Measurements from ENCODE around the gene JAML. TPM values are rescaled to one million over a fixed set of nuclear protein-coding genes. Genes with fewer than 3 reads are reported as not detected.

JAML gene
- total RNA-seq, 1 experiment from 2014 or later: 0.30 TPM

- no peak overlapping the region for H3K4me2 ChIP-seq (ENCODE audit: low read length)
- peaks cover 16% of the 10 kb centered on the region; the same call in 1 of the 2 replicates for H3K27me3 ChIP-seq (ENCODE audit: insufficient read depth, low read length)
- H3K9me2 ChIP-seq (ENCODE audit: insufficient read depth): no peaks in the 10 kb centered on the region
- no peaks in the 10 kb centered on the region for H3K4me1 ChIP-seq (ENCODE audit: control insufficient read depth in 1 of 2, insufficient read depth in 2 of 2, low read length in 2 of 2)
- no peaks in the 10 kb centered on the region for H3K9me3 ChIP-seq (ENCODE audit: control insufficient read depth in 1 of 2, insufficient read depth in 1 of 2, low read depth in 1 of 2, low read length in 2 of 2)
- intact Hi-C loops (cut with micrococcal nuclease): no loop called here
- CTCF ChIA-PET: interaction anchor here (2.5 kb wide), 1 partner anchor 15 kb away, joined by 10 read pairs; no protein-coding TSS in a partner anchor
- POLR2A ChIA-PET: no interaction called here
- no peak overlapping the region for H3K9ac ChIP-seq (ENCODE audit: low read length)
- no peaks in the 10 kb centered on the region for H4K20me1 ChIP-seq (ENCODE audit: insufficient read depth)
- no peak overlapping the region for H3K4me3 ChIP-seq (replicated peaks in 1 of 2; ENCODE audit: low read depth in 1 of 2, low read length in 2 of 2)
- no peak for TF ChIP-seq CBX3 (IDR thresholded peaks at IDR 0.05; ENCODE audit: low read depth)
- no peak overlapping the region for H2AFZ ChIP-seq (ENCODE audit: low read depth, low read length, poor library complexity, severe bottlenecking)
- no peaks in the 10 kb centered on the region for H3K36me3 ChIP-seq (ENCODE audit: control insufficient read depth in 1 of 2, insufficient read depth in 2 of 2, low read length in 2 of 2)
- no peak for DNase-seq (ENCODE audit: low read depth, low spot score)
- no TSS peak for BruUV-seq (replicated peaks)
- RAD21 ChIA-PET (ENCODE audit: low non-redundant PET in 1 of 2, low total read pairs in 2 of 2, uncharacterized antibody in 2 of 2, unreplicated experiment in 2 of 2): no interaction called here
- no peaks in the 10 kb centered on the region for H3K79me2 ChIP-seq (ENCODE audit: insufficient read depth, low read length)
- ATAC-seq: no peak
- no peak overlapping the region for H3K27ac ChIP-seq (ENCODE audit: low read depth, low read length)
Observed at GRCh38 chr11:118213201-118213600, 11.6 kb downstream of the JAML start.

- H3K9ac ChIP-seq (ENCODE audit: low read length): no peak overlapping the region
- ChIA-PET RAD21 (ENCODE audit: low non-redundant PET in 1 of 2, low total read pairs in 2 of 2, uncharacterized antibody in 2 of 2, unreplicated experiment in 2 of 2) (no interaction called here), CTCF (interaction anchor here (2.5 kb wide), 1 partner anchor 14 kb away, joined by 10 read pairs; no protein-coding TSS in a partner anchor), POLR2A (no interaction called here)
- ATAC-seq: no peak
- no peaks in the 10 kb centered on the region for H3K4me1 ChIP-seq (ENCODE audit: control insufficient read depth in 1 of 2, insufficient read depth in 2 of 2, low read length in 2 of 2)
- no peak for TF ChIP-seq REST (IDR thresholded peaks at IDR 0.05; ENCODE audit: low read depth)
- no peak for TF ChIP-seq SP1 (IDR thresholded peaks at IDR 0.05; ENCODE audit: low read depth)
- no peak for TF ChIP-seq ATF3 (IDR thresholded peaks at IDR 0.05)
- TF ChIP-seq CEBPB (IDR thresholded peaks at IDR 0.05; ENCODE audit: low read depth): no peak
- TF ChIP-seq TCF7L2 (IDR thresholded peaks at IDR 0.05; ENCODE audit: borderline replicate concordance, extremely low read depth, insufficient read depth, insufficient read length): no peak
- TF ChIP-seq EZH2phosphoT487 (IDR thresholded peaks at IDR 0.05; ENCODE audit: borderline replicate concordance): no peak
- TF ChIP-seq JUND (IDR thresholded peaks at IDR 0.05): no peak
- TF ChIP-seq EZH2 (IDR thresholded peaks at IDR 0.05): no peak
- TF ChIP-seq ZFX (IDR thresholded peaks at IDR 0.05): no peak
- TF ChIP-seq FOSL1 (IDR thresholded peaks at IDR 0.05; ENCODE audit: low read depth): no peak
- no peak for TF ChIP-seq RAD21 (IDR thresholded peaks at IDR 0.05; ENCODE audit: low read depth)
- H4K20me1 ChIP-seq (ENCODE audit: insufficient read depth): no peaks in the 10 kb centered on the region
- H3K27ac ChIP-seq (ENCODE audit: low read depth, low read length): no peak overlapping the region
- no peaks in the 10 kb centered on the region for H3K79me2 ChIP-seq (ENCODE audit: insufficient read depth, low read length)
- H3K9me2 ChIP-seq (ENCODE audit: insufficient read depth): no peaks in the 10 kb centered on the region
- intact Hi-C loops (cut with micrococcal nuclease): no loop called here
- no peak for DNase-seq (ENCODE audit: low read depth, low spot score)
- no TSS peak for BruUV-seq (replicated peaks)
- peaks cover 16% of the 10 kb centered on the region; the same call in 1 of the 2 replicates for H3K27me3 ChIP-seq (ENCODE audit: insufficient read depth, low read length)
- H2AFZ ChIP-seq (ENCODE audit: low read depth, low read length, poor library complexity, severe bottlenecking): no peak overlapping the region
- H3K4me2 ChIP-seq (ENCODE audit: low read length): no peak overlapping the region
- no peaks in the 10 kb centered on the region for H3K9me3 ChIP-seq (ENCODE audit: control insufficient read depth in 1 of 2, insufficient read depth in 1 of 2, low read depth in 1 of 2, low read length in 2 of 2)
- H3K4me3 ChIP-seq (replicated peaks in 1 of 2; ENCODE audit: low read depth in 1 of 2, low read length in 2 of 2): no peak overlapping the region
- no peaks in the 10 kb centered on the region for H3K36me3 ChIP-seq (ENCODE audit: control insufficient read depth in 1 of 2, insufficient read depth in 2 of 2, low read length in 2 of 2)
Observed at GRCh38 chr11:118212781-118213191, 12.0 kb downstream of the JAML start.
